Astrocyte (in vitro differentiated cells and primary cell): ENCODE results near the gene CASP2.

Experiments
- EZH2 ChIP-seq: IDR thresholded peaks from 2 replicates; pipeline ENCODE4 v1.6.1; 2012; ENCODE audit warnings: mild to moderate bottlenecking, low read length, inconsistent platforms; ENCODE audit not compliant: insufficient read depth
- TF ChIP-seq, protein P1 (sequence below): IDR thresholded peaks from 2 replicates; pipeline ENCODE4 v1.5.1; 2011; ENCODE audit warnings: low read depth, mild to moderate bottlenecking, inconsistent platforms, low read length, moderate library complexity; ENCODE audit not compliant: insufficient read depth

DNA sequence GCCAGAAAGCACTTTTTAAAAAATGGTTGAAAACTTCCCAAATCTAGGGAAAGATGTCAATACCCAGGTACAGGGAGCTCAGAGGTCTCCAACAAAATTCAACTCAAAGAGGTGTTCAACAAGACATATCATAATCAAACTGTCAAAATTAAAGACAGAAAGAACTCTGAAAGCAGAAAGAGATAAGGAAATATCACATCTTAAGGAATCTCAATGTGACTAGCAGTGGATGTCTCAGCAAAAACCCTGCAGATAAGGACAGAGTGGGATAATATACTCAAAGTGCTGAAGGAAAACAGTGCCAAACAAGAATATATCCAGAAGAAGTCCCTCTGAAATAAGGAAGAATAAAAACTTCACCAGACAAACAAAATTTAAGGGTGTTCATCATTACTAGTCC is 38.0 kb upstream of the CASP2 start:
- TF ChIP-seq, protein P1, sequence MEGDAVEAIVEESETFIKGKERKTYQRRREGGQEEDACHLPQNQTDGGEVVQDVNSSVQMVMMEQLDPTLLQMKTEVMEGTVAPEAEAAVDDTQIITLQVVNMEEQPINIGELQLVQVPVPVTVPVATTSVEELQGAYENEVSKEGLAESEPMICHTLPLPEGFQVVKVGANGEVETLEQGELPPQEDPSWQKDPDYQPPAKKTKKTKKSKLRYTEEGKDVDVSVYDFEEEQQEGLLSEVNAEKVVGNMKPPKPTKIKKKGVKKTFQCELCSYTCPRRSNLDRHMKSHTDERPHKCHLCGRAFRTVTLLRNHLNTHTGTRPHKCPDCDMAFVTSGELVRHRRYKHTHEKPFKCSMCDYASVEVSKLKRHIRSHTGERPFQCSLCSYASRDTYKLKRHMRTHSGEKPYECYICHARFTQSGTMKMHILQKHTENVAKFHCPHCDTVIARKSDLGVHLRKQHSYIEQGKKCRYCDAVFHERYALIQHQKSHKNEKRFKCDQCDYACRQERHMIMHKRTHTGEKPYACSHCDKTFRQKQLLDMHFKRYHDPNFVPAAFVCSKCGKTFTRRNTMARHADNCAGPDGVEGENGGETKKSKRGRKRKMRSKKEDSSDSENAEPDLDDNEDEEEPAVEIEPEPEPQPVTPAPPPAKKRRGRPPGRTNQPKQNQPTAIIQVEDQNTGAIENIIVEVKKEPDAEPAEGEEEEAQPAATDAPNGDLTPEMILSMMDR = no peak
- TF ChIP-seq EZH2 = no peak
